Neural cell (in vitro differentiated cells): Measurements from ENCODE around the gene CAPN10. TPM values are rescaled to one million over a fixed set of nuclear protein-coding genes. Genes with fewer than 3 reads are reported as not detected.

Source experiments
- H2AFZ ChIP-seq: fragments of 200-600, 300-800 bp; sonication (generic), shearing (Covaris generic); 2 replicates; pipeline ENCODE4 v1.6.0; 2014; ENCODE audit warnings: low read depth, mild to moderate bottlenecking, antibody characterized with exemption, low read length, moderate library complexity
- H3F3A ChIP-seq: fragments of 200-600 bp; shearing (Covaris generic); 2 replicates; pipeline ENCODE4 v1.6.1; 2016; ENCODE audit warnings: mild to moderate bottlenecking, moderate library complexity, mixed read lengths, antibody characterized with exemption, low read length; ENCODE audit not compliant: insufficient read depth, poor library complexity, severe bottlenecking
- H3K27ac ChIP-seq: fragments of 200-600, 300-800 bp; sonication (generic), shearing (Covaris generic); 2 replicates; pipeline ENCODE4 v1.5.1; 2014; ENCODE audit warnings: mild to moderate bottlenecking, low read length, moderate library complexity
- H3K27me3 ChIP-seq: fragments of 300-800, 200-600 bp; sonication (generic), shearing (Covaris generic); 2 replicates; pipeline ENCODE4 v1.6.0; 2014; ENCODE audit warnings: mild to moderate bottlenecking, low read depth, low read length, moderate library complexity; ENCODE audit not compliant: insufficient read depth
- H3K36me3 ChIP-seq: fragments of 300-800, 200-600 bp; sonication (generic), shearing (Covaris generic); 2 replicates; pipeline ENCODE4 v1.5.1; 2014; ENCODE audit warnings: mild to moderate bottlenecking, antibody characterized with exemption, low read length, moderate library complexity; ENCODE audit not compliant: insufficient read depth
- H3K4me2 ChIP-seq: fragments of 300-800, 200-600 bp; sonication (generic), shearing (Covaris generic); 2 replicates; pipeline ENCODE4 v1.6.0; 2014; ENCODE audit warnings: mild to moderate bottlenecking, low read length
- H3K4me3 ChIP-seq: fragments of 300-800, 200-600 bp; sonication (generic), shearing (Covaris generic); 2 replicates; pipeline ENCODE4 v1.5.1; 2014; ENCODE audit warnings: mild to moderate bottlenecking, low read length, moderate library complexity
- H3K79me2 ChIP-seq: fragments of 200-600 bp; shearing (Covaris generic); replicated peaks from 2 replicates; pipeline ENCODE4 v1.6.0; 2014; ENCODE audit warnings: mild to moderate bottlenecking, low read length, moderate library complexity; ENCODE audit not compliant: insufficient read depth
- H3K9ac ChIP-seq: fragments of 300-800, 200-600 bp; sonication (generic), shearing (Covaris generic); 2 replicates; pipeline ENCODE4 v1.6.1; 2016; ENCODE audit warnings: mild to moderate bottlenecking, low read length, mixed read lengths
- H3K9me2 ChIP-seq: fragments of 200-600 bp; shearing (Covaris generic); 2 replicates; pipeline ENCODE4 v1.6.1; 2016; ENCODE audit warnings: mild to moderate bottlenecking, low read length, mixed read lengths; ENCODE audit not compliant: insufficient read depth
- H3K9me3 ChIP-seq: fragments of 200-600, 300-800 bp; sonication (generic), shearing (Covaris generic); 2 replicates; pipeline ENCODE4 v1.6.1; 2016; ENCODE audit warnings: mild to moderate bottlenecking, mixed run types, low read length, moderate library complexity, mixed read lengths
- H4K20me1 ChIP-seq: fragments of 200-600 bp; shearing (Covaris generic); 2 replicates; pipeline ENCODE4 v1.6.1; 2016; ENCODE audit warnings: mild to moderate bottlenecking, mixed run types; ENCODE audit not compliant: insufficient read depth
- EP300 ChIP-seq: fragments of 450-650 bp; conservative IDR thresholded peaks from 2 replicates; pipeline ENCODE4 v1.6.1; 2014; ENCODE audit warnings: antibody characterized with exemption, mild to moderate bottlenecking, moderate library complexity; ENCODE audit not compliant: poor library complexity, severe bottlenecking
- EZH2 ChIP-seq: fragments of 200-600, 300-800 bp; shearing (Covaris generic), sonication (generic); IDR thresholded peaks from 2 replicates; pipeline ENCODE4 v1.6.1; 2014; ENCODE audit warnings: antibody characterized with exemption, low read length, borderline replicate concordance, mild to moderate bottlenecking; ENCODE audit not compliant: insufficient read depth, poor library complexity, severe bottlenecking
- MXI1 ChIP-seq: fragments of 450-650 bp; conservative IDR thresholded peaks from 2 replicates; pipeline ENCODE4 v1.6.1; 2014; ENCODE audit warnings: antibody characterized with exemption, mild to moderate bottlenecking; ENCODE audit not compliant: poor library complexity, severe bottlenecking
- POLR2AphosphoS5 ChIP-seq: IDR thresholded peaks from 2 replicates; pipeline ENCODE4 v1.6.1; 2012
- RAD21 ChIP-seq: fragments of 450-650 bp; conservative IDR thresholded peaks from 2 replicates; pipeline ENCODE4 v1.6.1; 2014; ENCODE audit warnings: antibody characterized with exemption, mild to moderate bottlenecking, moderate library complexity
- SMC3 ChIP-seq: fragments of 450-650 bp; conservative IDR thresholded peaks from 2 replicates; pipeline ENCODE4 v1.6.1; 2014; ENCODE audit warnings: antibody characterized with exemption, mild to moderate bottlenecking, moderate library complexity; ENCODE audit not compliant: poor library complexity
- TAF1 ChIP-seq: IDR thresholded peaks from 2 replicates; pipeline ENCODE4 v1.6.1; 2012; ENCODE audit warnings: low read depth
- polyA plus RNA-seq: library from polyadenylated mRNA; depleted of rRNA; stranded (reverse); fragments of >200 nt; gene quantifications from 2 replicates; pipeline ENCODE4 v1.2.3, GENCODE V29; 2014
- TF ChIP-seq, protein P1 (sequence below): fragments of 450-650 bp; IDR thresholded peaks from 2 replicates; pipeline ENCODE4 v1.5.1; 2014; ENCODE audit warnings: antibody characterized with exemption, mild to moderate bottlenecking, moderate library complexity; ENCODE audit not compliant: poor library complexity, severe bottlenecking
- TF ChIP-seq, protein P2 (sequence below): IDR thresholded peaks from 2 replicates; pipeline ENCODE4 v1.6.1; 2012; ENCODE audit warnings: borderline replicate concordance

Gene CAPN10
- polyA plus RNA-seq, 1 donor from 2014 or later, result 120 TPM

DNA sequence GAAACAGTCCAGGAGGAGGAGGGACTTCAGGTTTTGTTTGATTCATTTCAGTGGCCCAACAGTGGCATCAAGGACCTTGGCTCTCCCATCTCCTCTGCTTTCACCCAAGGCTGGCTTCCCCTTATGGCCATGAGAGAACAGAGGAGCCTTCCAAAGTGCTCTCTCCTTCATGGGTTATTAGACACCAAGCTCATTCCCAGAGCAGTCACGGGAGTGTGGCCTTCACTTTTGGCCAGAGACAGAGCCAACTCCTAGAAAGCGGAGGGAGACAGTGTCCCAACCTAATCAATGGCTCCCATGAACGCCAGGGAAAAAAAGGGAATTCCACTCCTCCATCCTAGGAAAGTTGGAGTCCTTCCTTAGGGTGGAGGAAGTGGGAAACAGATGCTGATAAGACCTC, 27.2 kb upstream of the CAPN10 start:
- H3K36me3 ChIP-seq, result no peaks in the 10 kb centered on the region
- H4K20me1 ChIP-seq, result no peaks in the 10 kb centered on the region
- H2AFZ ChIP-seq, result no peak overlapping the region
- peak overlapping the region; percentile 91 for H3K4me3 ChIP-seq
- no peaks in the 10 kb centered on the region for H3F3A ChIP-seq
- no peak overlapping the region for H3K9ac ChIP-seq
- no peak overlapping the region for H3K4me2 ChIP-seq
- no peaks in the 10 kb centered on the region for H3K27me3 ChIP-seq
- H3K9me2 ChIP-seq, result no peaks in the 10 kb centered on the region
- TF ChIP-seq EP300 (no peak), TAF1 (no peak), SMC3 (no peak), EZH2 (no peak), POLR2AphosphoS5 (no peak)
- TF ChIP-seq, protein P1, sequence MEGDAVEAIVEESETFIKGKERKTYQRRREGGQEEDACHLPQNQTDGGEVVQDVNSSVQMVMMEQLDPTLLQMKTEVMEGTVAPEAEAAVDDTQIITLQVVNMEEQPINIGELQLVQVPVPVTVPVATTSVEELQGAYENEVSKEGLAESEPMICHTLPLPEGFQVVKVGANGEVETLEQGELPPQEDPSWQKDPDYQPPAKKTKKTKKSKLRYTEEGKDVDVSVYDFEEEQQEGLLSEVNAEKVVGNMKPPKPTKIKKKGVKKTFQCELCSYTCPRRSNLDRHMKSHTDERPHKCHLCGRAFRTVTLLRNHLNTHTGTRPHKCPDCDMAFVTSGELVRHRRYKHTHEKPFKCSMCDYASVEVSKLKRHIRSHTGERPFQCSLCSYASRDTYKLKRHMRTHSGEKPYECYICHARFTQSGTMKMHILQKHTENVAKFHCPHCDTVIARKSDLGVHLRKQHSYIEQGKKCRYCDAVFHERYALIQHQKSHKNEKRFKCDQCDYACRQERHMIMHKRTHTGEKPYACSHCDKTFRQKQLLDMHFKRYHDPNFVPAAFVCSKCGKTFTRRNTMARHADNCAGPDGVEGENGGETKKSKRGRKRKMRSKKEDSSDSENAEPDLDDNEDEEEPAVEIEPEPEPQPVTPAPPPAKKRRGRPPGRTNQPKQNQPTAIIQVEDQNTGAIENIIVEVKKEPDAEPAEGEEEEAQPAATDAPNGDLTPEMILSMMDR, result no peak
- TF ChIP-seq, protein P2, sequence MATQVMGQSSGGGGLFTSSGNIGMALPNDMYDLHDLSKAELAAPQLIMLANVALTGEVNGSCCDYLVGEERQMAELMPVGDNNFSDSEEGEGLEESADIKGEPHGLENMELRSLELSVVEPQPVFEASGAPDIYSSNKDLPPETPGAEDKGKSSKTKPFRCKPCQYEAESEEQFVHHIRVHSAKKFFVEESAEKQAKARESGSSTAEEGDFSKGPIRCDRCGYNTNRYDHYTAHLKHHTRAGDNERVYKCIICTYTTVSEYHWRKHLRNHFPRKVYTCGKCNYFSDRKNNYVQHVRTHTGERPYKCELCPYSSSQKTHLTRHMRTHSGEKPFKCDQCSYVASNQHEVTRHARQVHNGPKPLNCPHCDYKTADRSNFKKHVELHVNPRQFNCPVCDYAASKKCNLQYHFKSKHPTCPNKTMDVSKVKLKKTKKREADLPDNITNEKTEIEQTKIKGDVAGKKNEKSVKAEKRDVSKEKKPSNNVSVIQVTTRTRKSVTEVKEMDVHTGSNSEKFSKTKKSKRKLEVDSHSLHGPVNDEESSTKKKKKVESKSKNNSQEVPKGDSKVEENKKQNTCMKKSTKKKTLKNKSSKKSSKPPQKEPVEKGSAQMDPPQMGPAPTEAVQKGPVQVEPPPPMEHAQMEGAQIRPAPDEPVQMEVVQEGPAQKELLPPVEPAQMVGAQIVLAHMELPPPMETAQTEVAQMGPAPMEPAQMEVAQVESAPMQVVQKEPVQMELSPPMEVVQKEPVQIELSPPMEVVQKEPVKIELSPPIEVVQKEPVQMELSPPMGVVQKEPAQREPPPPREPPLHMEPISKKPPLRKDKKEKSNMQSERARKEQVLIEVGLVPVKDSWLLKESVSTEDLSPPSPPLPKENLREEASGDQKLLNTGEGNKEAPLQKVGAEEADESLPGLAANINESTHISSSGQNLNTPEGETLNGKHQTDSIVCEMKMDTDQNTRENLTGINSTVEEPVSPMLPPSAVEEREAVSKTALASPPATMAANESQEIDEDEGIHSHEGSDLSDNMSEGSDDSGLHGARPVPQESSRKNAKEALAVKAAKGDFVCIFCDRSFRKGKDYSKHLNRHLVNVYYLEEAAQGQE, result no peak
- H3K79me2 ChIP-seq, result no peaks in the 10 kb centered on the region
- H3K9me3 ChIP-seq, result no peaks in the 10 kb centered on the region
- no peak overlapping the region for H3K27ac ChIP-seq

DNA sequence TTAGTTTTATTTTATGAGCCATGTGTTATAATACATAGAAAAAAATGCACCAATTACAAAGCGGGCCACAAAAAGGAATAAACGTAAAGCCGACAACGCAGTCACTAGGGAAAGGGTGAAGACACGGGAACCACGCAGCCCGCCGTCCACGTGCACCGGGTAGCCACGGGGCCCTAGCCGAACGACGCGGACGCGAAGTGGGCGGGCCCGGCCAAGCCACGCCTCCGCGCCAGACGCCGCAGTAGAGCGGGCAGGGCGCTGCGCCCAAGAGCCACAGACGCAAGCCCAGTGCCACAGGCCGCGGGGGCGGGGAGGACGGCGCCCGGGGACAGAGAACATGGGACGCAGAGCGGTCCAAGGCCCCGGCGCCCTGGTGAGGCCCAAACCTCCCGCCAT, 26.5 kb upstream of the CAPN10 start, which contains the start of gene DUSP28:
TSS of gene DUSP28 (plus strand) at position 274 of the 396 bp plus-strand sequence. CDS start 328 bp downstream, outside the sequence.
- Histone ChIP-seq H2AFZ (peak within 1 kb of the TSS; percentile 40), H3K4me3 (peak within 1 kb of the TSS; percentile 91), H3K27me3 (no peaks in the 10 kb centered on the region), H3K9me3 (no peaks in the 10 kb centered on the region), H3F3A (no peaks in the 10 kb centered on the region), H3K9ac (peak within 1 kb of the TSS; percentile 91), H3K79me2 (no peaks in the 10 kb centered on the region), H4K20me1 (no peaks in the 10 kb centered on the region), H3K36me3 (no peaks in the 10 kb centered on the region), H3K9me2 (no peaks in the 10 kb centered on the region), H3K27ac (peak within 1 kb of the TSS; percentile 92), H3K4me2 (peak within 1 kb of the TSS; percentile 57)
- TF ChIP-seq RAD21 (no peak), SMC3 (no peak), MXI1 (peak; percentile 89), POLR2AphosphoS5 (peak; percentile 54)
